A549 (cell line): ENCODE results near the gene NACC2. TPM values are rescaled to one million over a fixed set of nuclear protein-coding genes. Genes with fewer than 3 reads are reported as not detected.

Experiments
- ATAC-seq, 2 experiments: fragments of 200-7000 bp in 1 of 2; fragments of >200 bp in 1 of 2; cut with Nextera tagmentation in 1 of 2; cut with Tn5 transposase in 1 of 2; 3 replicates each; pipeline versions ENCODE4 v1.8.0 to v1.9.1; 2018 to 2020; ENCODE audit warnings: mild to moderate bottlenecking in 1 of 2, moderate library complexity in 1 of 2
- CTCF ChIA-PET: fragments of 300-600 bp; sonication (Branson Sonifier 250); formaldehyde crosslinking; extraction: SDS; loops from one replicate; lab custom pipeline; 2021; ENCODE audit warnings: antibody characterized with exemption, inconsistent platforms; lab: Yijun Ruan, JAX
- POLR2A ChIA-PET: fragments of 350-600 bp; formaldehyde crosslinking; extraction: SDS; loops from one replicate; lab custom pipeline; 2021; ENCODE audit warnings: antibody characterized with exemption, inconsistent platforms; lab: Yijun Ruan, JAX
- DNase-seq, 2 experiments: peaks; one replicate each; pipeline versions ENCODE4 v3.0.0 to v3.0.0-alpha.2; 2011 to 2016; ENCODE audit warnings: low read depth in 1 of 2, low spot score in 1 of 2
- FAIRE-seq: peaks from 2 replicates; lab custom pipeline; 2011; peaks lifted over from hg19 to GRCh38; lab: Jason Lieb, UNC
- H3K27ac ChIP-seq, 2 experiments: fragments of >200 bp; sonication (Bioruptor Twin); formaldehyde crosslinking; 3 replicates each; pipeline ENCODE4 v1.5.1; 2016 to 2017
- H3K4me1 ChIP-seq: fragments of >200 bp; sonication (Bioruptor Twin); formaldehyde crosslinking; 3 replicates; pipeline ENCODE4 v1.6.1; 2016
- H3K4me2 ChIP-seq: fragments of >200 bp; sonication (Bioruptor Twin); formaldehyde crosslinking; 3 replicates; pipeline ENCODE4 v1.6.1; 2016
- H3K4me3 ChIP-seq: fragments of >200 bp; sonication (Bioruptor Twin); formaldehyde crosslinking; 3 replicates; pipeline ENCODE4 v1.5.1; 2016
- H3K9me3 ChIP-seq: fragments of >200 bp; sonication (Bioruptor Twin); formaldehyde crosslinking; 3 replicates; pipeline ENCODE4 v1.6.1; 2016
- CBX8 ChIP-seq: fragments of 200-600 bp; sonication (generic); IDR thresholded peaks from 2 replicates; pipeline ENCODE4 v1.6.1; 2016
- E2F6 ChIP-seq: IDR thresholded peaks from 2 replicates; pipeline ENCODE4 v1.6.1; 2012; ENCODE audit warnings: low read depth, borderline replicate concordance
- EHF ChIP-seq: fragments of 250-450 bp; sonication (Bioruptor Pico); IDR thresholded peaks from 2 replicates; pipeline ENCODE4 v1.5.0; 2020; ENCODE audit warnings: mild to moderate bottlenecking
- EP300 ChIP-seq, 2 experiments: fragments of >200 bp; sonication (Bioruptor Twin); formaldehyde crosslinking; IDR thresholded peaks; 2 replicates in 1 of 2; 3 replicates in 1 of 2; pipeline ENCODE4 v1.6.1; 2016 to 2017
- ESRRA ChIP-seq: fragments of 150-350 bp; IDR thresholded peaks from 2 replicates; pipeline ENCODE4 v1.6.1; 2014; ENCODE audit warnings: mild to moderate bottlenecking, low read length, borderline replicate concordance
- FOSL2 ChIP-seq, 2 experiments: fragments of 450-650 bp in 1 of 2; fragments of >200 bp in 1 of 2; sonication (Bioruptor Twin) in 1 of 2; formaldehyde crosslinking; IDR thresholded peaks; 2 replicates each; pipeline versions ENCODE4 v1.5.0 to v1.6.1; 2016 to 2020; ENCODE audit warnings: mild to moderate bottlenecking in 1 of 2, moderate library complexity in 1 of 2
- HOXA7 ChIP-seq: fragments of 250-450 bp; sonication (Bioruptor Pico); IDR thresholded peaks from 2 replicates; pipeline ENCODE4 v1.5.0; 2020; ENCODE audit warnings: mild to moderate bottlenecking, moderate library complexity
- HOXB13 ChIP-seq: fragments of 250-450 bp; sonication (Bioruptor Pico); IDR thresholded peaks from 2 replicates; pipeline ENCODE4 v1.5.0; 2020; ENCODE audit warnings: low read depth, mild to moderate bottlenecking, moderate library complexity
- HOXB5 ChIP-seq: fragments of 250-450 bp; sonication (Bioruptor Pico); IDR thresholded peaks from 2 replicates; pipeline ENCODE4 v1.5.0; 2020; ENCODE audit warnings: mild to moderate bottlenecking, moderate library complexity
- MAX ChIP-seq: IDR thresholded peaks from 2 replicates; pipeline ENCODE4 v1.6.1; 2012
- MAZ ChIP-seq: fragments of 150-350 bp; IDR thresholded peaks from 2 replicates; pipeline ENCODE4 v1.6.1; 2014; ENCODE audit warnings: antibody characterized with exemption, low read depth, low read length, borderline replicate concordance
- MYC ChIP-seq: IDR thresholded peaks from 2 replicates; pipeline ENCODE4 v1.6.1; 2012; ENCODE audit warnings: mild to moderate bottlenecking, inconsistent platforms, low read length, improper control_type of control experiment, borderline replicate concordance
- PHF8 ChIP-seq: fragments of 200-600 bp; sonication (generic); IDR thresholded peaks from 2 replicates; pipeline ENCODE4 v1.6.1; 2016; ENCODE audit warnings: low read depth, mild to moderate bottlenecking, antibody characterized with exemption, moderate library complexity, borderline replicate concordance
- RFX5 ChIP-seq: fragments of 450-650 bp; IDR thresholded peaks from 2 replicates; pipeline ENCODE4 v1.7.1; 2014; ENCODE audit warnings: antibody characterized with exemption, mild to moderate bottlenecking, moderate library complexity
- TP53 ChIP-seq: fragments of 250-450 bp; sonication (Bioruptor Pico); IDR thresholded peaks from 2 replicates; pipeline ENCODE4 v1.5.0; 2021; ENCODE audit warnings: mild to moderate bottlenecking, moderate library complexity
- ZSCAN20 ChIP-seq: fragments of 250-450 bp; sonication (Bioruptor Pico); IDR thresholded peaks from 2 replicates; pipeline ENCODE4 v1.8.0; 2022; ENCODE audit warnings: mild to moderate bottlenecking, moderate library complexity
- WGBS: methylation state at CpG from one replicate; pipeline ENCODE4 v1.1.6; 2017; ENCODE audit errors: missing lambda C conversion rate; 5-methylcytosine and 5-hydroxymethylcytosine counted together
- polyA plus RNA-seq, 4 experiments: library from polyadenylated mRNA; depleted of rRNA in 3 of 4; stranded (reverse); fragments of >200 nt; fragmentation: RNase III in 1 of 4; extraction: RNeasy Plus Mini Kit Qiagen cat#74134 plus additional on column Dnase treatment in 1 of 4; gene quantifications; 2 replicates in 3 of 4; 3 replicates in 1 of 4; pipeline ENCODE4 v1.2.3, GENCODE V29; 2011 to 2017
- TF ChIP-seq, protein P1 (sequence below): IDR thresholded peaks from 2 replicates; pipeline ENCODE4 v1.6.1; 2012
- TF ChIP-seq, protein P2 (sequence below): fragments of 250-450 bp; sonication (Bioruptor Pico); IDR thresholded peaks from 2 replicates; pipeline ENCODE4 v1.5.0; 2021; ENCODE audit warnings: mild to moderate bottlenecking, moderate library complexity, borderline replicate concordance

The NACC2 gene
- polyA plus RNA-seq, 2 of the 4 experiments (the other 2 are of a cell fraction): 16.1 to 28.4 TPM

- no peak overlapping the region for H3K4me3 ChIP-seq
- FAIRE-seq: no peak
- 79% methylated on average over 12 of the region's 25 CpGs for WGBS
- H3K4me2 ChIP-seq: no peak overlapping the region
- ChIA-PET POLR2A (no interaction called here), CTCF (interaction anchor here (0.7 to 4.2 kb wide), 7 partner anchors 10 to 184 kb away, joined by 3 to 26 read pairs (median 5); no protein-coding TSS in a partner anchor)
- no peak for TF ChIP-seq EHF
- no peak for TF ChIP-seq HOXB13 (CRISPR knock-in tag)
- TF ChIP-seq PHF8: no peak
- TF ChIP-seq CBX8: no peak
- no peak for TF ChIP-seq HOXA7 (CRISPR knock-in tag)
- TF ChIP-seq MAX: no peak
- no peak for TF ChIP-seq HOXB5 (CRISPR knock-in tag)
- no peak for DNase-seq
- H3K9me3 ChIP-seq: no peaks in the 10 kb centered on the region
- no peak overlapping the region for H3K27ac ChIP-seq
- ATAC-seq: no peak
- peaks cover 16% of the 10 kb centered on the region for H3K4me1 ChIP-seq
Measured at GRCh38 chr9:136099542-136099941, 4.5 kb upstream of the NACC2 start.

GRCh38 chr9:136098844-136099243 is 3.8 kb upstream of the NACC2 start:
- Histone ChIP-seq H3K4me1 (peaks cover 16% of the 10 kb centered on the region), H3K27ac (no peak overlapping the region), H3K4me3 (no peak overlapping the region), H3K9me3 (no peaks in the 10 kb centered on the region), H3K4me2 (no peak overlapping the region)
- no peak for FAIRE-seq
- ChIA-PET POLR2A (no interaction called here), CTCF (interaction anchor here (1.1 to 4.4 kb wide), 6 partner anchors 11 to 130 kb away, joined by 3 to 27 read pairs (median 5); partner anchors contain the start of gene TMEM250)
- 89% methylated on average over 12 of the region's 14 CpGs for WGBS
- no peak for DNase-seq
- no peak for ATAC-seq
- TF ChIP-seq, protein P1, sequence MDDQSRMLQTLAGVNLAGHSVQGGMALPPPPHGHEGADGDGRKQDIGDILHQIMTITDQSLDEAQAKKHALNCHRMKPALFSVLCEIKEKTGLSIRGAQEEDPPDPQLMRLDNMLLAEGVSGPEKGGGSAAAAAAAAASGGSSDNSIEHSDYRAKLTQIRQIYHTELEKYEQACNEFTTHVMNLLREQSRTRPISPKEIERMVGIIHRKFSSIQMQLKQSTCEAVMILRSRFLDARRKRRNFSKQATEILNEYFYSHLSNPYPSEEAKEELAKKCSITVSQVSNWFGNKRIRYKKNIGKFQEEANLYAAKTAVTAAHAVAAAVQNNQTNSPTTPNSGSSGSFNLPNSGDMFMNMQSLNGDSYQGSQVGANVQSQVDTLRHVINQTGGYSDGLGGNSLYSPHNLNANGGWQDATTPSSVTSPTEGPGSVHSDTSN: no peak
- TF ChIP-seq FOSL2 (IDR thresholded peaks at IDR 0.05): no peak
- TF ChIP-seq FOSL2 (CRISPR knock-in tag; IDR thresholded peaks at IDR 0.05): no peak
- TF ChIP-seq E2F6: no peak
- no peak for TF ChIP-seq RFX5

DNA sequence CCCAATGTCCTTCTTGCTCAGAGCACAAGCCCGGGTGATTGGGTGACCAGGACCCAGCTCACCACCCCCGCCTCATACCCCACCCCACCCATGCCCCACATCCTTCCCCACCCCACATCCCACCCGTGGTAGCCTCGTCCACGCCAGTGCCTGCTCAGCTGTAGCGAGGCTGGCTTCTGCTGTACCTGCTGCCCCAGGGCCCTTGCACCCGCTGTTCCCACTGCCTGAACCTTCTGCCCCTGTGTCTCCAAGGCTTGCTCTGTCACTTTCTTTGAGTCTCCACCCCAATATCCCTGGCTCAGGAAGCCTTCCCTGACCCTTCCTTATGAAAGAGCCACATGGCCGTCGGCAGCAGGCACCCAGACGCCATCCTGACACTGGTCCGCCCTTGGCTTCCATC is 3.1 kb upstream of the NACC2 start:
- no peak for FAIRE-seq
- POLR2A ChIA-PET: no interaction called here
- H3K9me3 ChIP-seq: no peaks in the 10 kb centered on the region
- no peak for TF ChIP-seq PHF8
- TF ChIP-seq CBX8: no peak
- no peak for TF ChIP-seq MAZ
- no peak for TF ChIP-seq EP300 (IDR thresholded peaks at IDR 0.05)
- TF ChIP-seq MYC: no peak
- TF ChIP-seq ESRRA: no peak
- TF ChIP-seq TP53 (CRISPR knock-in tag): no peak
- no peak for TF ChIP-seq ZSCAN20
- no peak for TF ChIP-seq HOXA7 (CRISPR knock-in tag)
- TF ChIP-seq, protein P2, sequence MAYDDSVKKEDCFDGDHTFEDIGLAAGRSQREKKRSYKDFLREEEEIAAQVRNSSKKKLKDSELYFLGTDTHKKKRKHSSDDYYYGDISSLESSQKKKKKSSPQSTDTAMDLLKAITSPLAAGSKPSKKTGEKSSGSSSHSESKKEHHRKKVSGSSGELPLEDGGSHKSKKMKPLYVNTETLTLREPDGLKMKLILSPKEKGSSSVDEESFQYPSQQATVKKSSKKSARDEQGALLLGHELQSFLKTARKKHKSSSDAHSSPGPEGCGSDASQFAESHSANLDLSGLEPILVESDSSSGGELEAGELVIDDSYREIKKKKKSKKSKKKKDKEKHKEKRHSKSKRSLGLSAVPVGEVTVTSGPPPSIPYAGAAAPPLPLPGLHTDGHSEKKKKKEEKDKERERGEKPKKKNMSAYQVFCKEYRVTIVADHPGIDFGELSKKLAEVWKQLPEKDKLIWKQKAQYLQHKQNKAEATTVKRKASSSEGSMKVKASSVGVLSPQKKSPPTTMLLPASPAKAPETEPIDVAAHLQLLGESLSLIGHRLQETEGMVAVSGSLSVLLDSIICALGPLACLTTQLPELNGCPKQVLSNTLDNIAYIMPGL: no peak
- no peak overlapping the region for H3K4me2 ChIP-seq
- no peak for ATAC-seq
- H3K27ac ChIP-seq: no peak overlapping the region
- H3K4me3 ChIP-seq: no peak overlapping the region
- H3K4me1 ChIP-seq: peaks cover 21% of the 10 kb centered on the region
- CTCF ChIA-PET: interaction anchor here (1.1 to 4.4 kb wide), 4 partner anchors 8 to 130 kb away, joined by 4 to 27 read pairs (median 10); partner anchors contain the start of gene TMEM250
- 91% methylated on average over 8 of the region's 11 CpGs for WGBS
- no peak for DNase-seq
